Prostate gland (tissue), 2 donors: ENCODE measurements around the gene TIMM23.

Source experiments
- CTCF ChIP-seq, 4 experiments: fragments of 200-600 bp in 2 of 4; fragments of 450-650 bp in 2 of 4; sonication (generic) in 2 of 4; IDR thresholded peaks; 1 replicate in 3 of 4; 2 replicates in 1 of 4; pipeline ENCODE4 v1.5.1; 2016 to 2019; ENCODE audit warnings: antibody characterized with exemption in 4 of 4, mild to moderate bottlenecking in 2 of 4, moderate library complexity in 2 of 4
- POLR2A ChIP-seq: fragments of 450-650 bp; IDR thresholded peaks from one replicate; pipeline ENCODE4 v1.6.1; 2016; ENCODE audit warnings: antibody characterized with exemption, mild to moderate bottlenecking

GRCh38 chr10:46026106-46026505 is 53.8 kb downstream of the TIMM23 start:
- no peak for TF ChIP-seq CTCF (IDR thresholded peaks at IDR 0.05)
- no peak for TF ChIP-seq POLR2A
